ENCODE data around the gene HMX1. TPM values are rescaled to one million over a fixed set of nuclear protein-coding genes. Genes with fewer than 3 reads are reported as not detected.

HMX1 gene
- total RNA-seq, 4 donors from 2014 or later: 0.19 TPM; not detected in 3

DNA sequence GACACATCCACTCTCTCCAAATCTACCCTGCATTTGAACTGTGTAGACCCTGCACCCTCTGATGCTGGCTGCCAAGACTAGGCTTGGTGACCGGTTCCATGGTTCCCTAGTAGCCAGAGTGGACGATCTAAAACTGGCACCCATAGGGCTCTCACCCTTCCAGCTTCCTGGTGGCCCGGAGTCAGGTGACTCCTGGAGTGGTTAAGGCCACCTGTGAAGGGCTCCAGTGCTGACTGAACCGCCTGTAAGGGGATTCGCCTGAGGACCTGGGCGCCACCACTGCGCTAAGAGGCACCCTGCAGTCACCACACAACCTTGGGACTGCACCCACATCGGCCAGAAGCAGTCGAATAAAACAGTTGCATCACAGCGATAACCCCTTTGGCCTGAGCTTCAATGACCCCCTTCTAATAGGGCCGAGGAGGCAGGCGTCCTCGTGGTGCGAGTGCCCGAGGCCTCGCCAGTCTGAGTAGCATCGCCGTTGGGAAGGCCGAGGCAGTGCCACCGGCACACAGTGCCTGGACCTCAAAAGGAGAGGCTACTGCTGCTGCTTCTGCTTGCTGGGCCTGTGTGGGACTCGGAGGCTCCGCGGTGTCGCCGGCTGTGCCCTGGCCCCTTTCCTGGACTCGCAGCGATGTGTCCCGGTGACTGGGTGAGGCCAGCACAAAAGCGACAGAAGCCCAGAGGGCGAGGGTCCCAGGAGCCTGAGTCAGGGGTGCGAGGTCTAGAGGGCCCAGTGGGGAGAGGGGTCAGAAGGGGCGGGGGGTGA, 6.5 kb downstream of the HMX1 start:
- intact Hi-C loops (cut with DNase I): no loop called here
- WGBS, 2 donors: 27 to 40% methylated on average over 2 to 7 of the region's 32 CpGs

DNA sequence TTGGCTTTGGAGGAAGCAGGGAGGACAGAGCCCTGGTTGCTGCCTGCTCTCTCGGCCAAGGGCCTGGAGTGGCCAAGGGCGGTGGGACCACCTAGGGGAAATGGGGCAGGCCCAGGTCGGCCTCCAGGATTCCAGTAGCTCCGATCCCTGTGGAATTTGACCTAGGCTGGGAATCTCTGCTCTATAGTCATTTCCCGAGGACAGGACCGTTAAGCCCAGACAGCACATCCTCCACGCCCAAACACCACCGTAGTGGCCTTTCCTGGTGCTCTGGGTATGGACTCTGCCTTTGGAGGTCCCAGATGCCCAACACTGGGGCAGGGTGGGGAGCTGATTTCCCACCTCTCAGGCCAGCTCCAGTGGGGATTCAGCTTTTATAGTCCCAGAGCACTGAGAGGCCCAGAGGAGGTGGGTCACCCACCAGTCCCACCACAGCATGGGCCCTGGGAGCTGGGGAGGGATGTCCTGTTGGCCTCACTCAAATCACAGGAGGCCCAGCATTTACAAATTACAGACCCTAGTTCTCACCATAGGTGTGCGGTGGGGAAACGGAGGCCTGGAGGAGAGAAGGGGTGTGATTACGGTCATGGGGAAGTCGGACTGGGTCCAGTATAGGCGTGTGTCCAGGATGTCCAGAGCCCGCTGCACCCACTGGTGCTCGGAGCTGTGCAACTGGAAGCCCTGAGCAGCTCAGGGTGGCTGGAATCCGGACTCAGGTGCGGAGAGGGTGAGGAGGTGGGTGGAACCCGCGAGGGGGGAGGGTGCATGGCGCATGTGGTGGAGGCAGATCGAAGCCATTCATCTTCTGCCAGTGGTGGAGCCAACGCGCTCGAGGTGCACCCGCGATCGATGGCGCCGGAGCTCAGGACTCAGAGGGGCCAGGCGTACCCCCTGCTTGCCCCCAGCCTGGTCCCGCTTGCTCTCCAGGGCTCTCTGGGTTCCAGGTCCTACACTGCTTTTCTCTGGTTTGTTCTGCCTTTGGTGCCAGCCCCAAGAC, 7.7 kb downstream of the HMX1 start:
- no peaks in the 10 kb centered on the region for H3K9me3 ChIP-seq
- peaks cover 0 to 46% (median 16%) of the 10 kb centered on the region in 3 donors for H3K4me1 ChIP-seq
- WGBS, 2 donors: 15 to 23% methylated on average over 8 to 22 of the region's 31 CpGs
- TF ChIP-seq, protein P1, sequence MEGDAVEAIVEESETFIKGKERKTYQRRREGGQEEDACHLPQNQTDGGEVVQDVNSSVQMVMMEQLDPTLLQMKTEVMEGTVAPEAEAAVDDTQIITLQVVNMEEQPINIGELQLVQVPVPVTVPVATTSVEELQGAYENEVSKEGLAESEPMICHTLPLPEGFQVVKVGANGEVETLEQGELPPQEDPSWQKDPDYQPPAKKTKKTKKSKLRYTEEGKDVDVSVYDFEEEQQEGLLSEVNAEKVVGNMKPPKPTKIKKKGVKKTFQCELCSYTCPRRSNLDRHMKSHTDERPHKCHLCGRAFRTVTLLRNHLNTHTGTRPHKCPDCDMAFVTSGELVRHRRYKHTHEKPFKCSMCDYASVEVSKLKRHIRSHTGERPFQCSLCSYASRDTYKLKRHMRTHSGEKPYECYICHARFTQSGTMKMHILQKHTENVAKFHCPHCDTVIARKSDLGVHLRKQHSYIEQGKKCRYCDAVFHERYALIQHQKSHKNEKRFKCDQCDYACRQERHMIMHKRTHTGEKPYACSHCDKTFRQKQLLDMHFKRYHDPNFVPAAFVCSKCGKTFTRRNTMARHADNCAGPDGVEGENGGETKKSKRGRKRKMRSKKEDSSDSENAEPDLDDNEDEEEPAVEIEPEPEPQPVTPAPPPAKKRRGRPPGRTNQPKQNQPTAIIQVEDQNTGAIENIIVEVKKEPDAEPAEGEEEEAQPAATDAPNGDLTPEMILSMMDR (IDR thresholded peaks at IDR 0.05): no peak
- no peak for TF ChIP-seq POLR2A (IDR thresholded peaks at IDR 0.05)
- H3K36me3 ChIP-seq: no peaks in the 10 kb centered on the region
- peaks cover 29 to 100% (median 49%) of the 10 kb centered on the region in 4 donors for H3K27me3 ChIP-seq
- no peak overlapping the region for H3K27ac ChIP-seq
- intact Hi-C loops (cut with DNase I): no loop called here
- H3K4me3 ChIP-seq: no peak overlapping the region
- no peak for DNase-seq

More for the DNA sequence above, 6.5 kb downstream of the HMX1 start:
- no peak for DNase-seq
- Histone ChIP-seq H3K27me3 (peaks cover 25 to 100% (median 43%) of the 10 kb centered on the region in 4 donors), H3K36me3 (no peaks in the 10 kb centered on the region), H3K4me3 (no peak overlapping the region), H3K9me3 (no peaks in the 10 kb centered on the region), H3K27ac (no peak overlapping the region), H3K4me1 (peaks cover 0 to 42% (median 16%) of the 10 kb centered on the region in 3 donors)
- no peak for TF ChIP-seq POLR2A (IDR thresholded peaks at IDR 0.05)
- TF ChIP-seq, protein P1 (IDR thresholded peaks at IDR 0.05): no peak

DNA sequence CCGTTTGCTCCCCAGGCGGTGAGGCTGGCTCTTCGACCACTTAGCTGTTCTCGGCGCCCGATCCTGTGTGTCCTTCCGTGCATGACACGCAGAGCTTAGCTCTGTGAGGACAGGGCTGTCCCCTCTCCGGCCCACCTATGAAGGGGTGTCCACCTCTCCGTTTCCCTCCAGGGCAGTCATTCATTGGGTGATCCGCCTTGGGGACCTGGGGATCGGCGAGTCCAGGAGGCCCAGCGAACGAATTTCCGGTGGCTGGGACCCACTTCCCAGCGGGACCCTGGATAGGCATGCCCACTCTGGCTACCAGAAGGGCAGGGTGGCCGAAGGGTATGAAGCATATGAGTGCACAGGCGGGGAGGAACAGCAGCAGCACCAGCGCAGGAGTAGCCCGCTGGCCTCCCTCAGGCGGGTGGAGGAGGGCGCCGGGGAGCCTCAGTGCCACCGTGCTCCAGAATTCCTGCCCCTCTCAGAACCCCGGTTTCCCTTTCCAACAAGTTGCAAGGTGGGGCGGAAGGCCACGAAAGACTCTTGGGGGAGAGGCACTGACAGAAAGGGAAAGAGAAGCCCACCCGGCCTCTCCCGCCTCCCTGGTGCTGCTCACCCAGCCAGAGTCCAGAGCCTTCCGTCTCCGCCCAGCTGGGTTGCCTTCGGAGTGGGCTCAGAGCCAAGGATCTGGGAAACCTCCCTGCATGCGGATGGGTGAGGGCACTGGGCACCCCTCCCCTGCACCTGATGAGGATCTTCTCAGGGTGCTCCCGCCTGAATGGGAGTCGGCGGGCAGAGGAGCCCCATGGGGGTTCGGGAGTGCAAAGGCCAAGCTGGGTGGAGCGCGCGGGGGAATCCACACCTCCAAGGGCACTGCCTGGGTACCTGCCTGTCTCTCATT, 8.6 kb downstream of the HMX1 start:
- Histone ChIP-seq H3K4me1 (peaks cover 2 to 53% (median 22%) of the 10 kb centered on the region in 3 donors), H3K36me3 (no peaks in the 10 kb centered on the region), H3K27ac (no peak overlapping the region), H3K27me3 (peaks cover 29 to 100% (median 55%) of the 10 kb centered on the region in 4 donors), H3K4me3 (no peak overlapping the region), H3K9me3 (no peaks in the 10 kb centered on the region)
- WGBS, 2 donors: 6 to 12% methylated on average over 11 to 12 of the region's 41 CpGs
- intact Hi-C loops (cut with DNase I): no loop called here
- TF ChIP-seq POLR2A (IDR thresholded peaks at IDR 0.05): no peak
- TF ChIP-seq, protein P1 (IDR thresholded peaks at IDR 0.05): no peak
- no peak for DNase-seq

DNA sequence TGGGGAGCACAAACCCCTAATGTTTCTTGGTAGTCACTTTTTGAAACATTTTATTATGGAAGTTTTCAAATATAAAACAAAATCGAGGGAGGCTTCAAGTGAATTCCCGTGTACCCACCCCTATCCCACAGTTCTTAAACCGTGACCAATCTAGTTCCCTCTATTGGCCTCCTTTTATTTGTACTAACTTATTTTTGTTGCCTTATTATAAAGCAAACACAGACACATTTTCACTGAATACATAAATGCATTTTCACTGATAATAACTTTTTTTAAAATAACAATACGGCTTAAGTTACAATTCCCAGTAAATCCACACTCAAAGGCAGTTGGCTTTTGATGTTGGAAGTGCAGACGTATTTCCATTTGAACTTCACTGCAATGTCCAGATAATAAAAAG, 9.3 kb downstream of the HMX1 start:
- H3K4me3 ChIP-seq: no peak overlapping the region
- 10 to 12% methylated on average over 5 of the region's 5 CpGs for WGBS, 2 donors
- no peaks in the 10 kb centered on the region for H3K9me3 ChIP-seq

More for the DNA sequence above, 9.3 kb downstream of the HMX1 start:
- peaks cover 9 to 53% (median 23%) of the 10 kb centered on the region in 3 donors for H3K4me1 ChIP-seq
- H3K27me3 ChIP-seq: peaks cover 34 to 100% (median 61%) of the 10 kb centered on the region in 4 donors
- DNase-seq: no peak
- TF ChIP-seq, protein P1 (IDR thresholded peaks at IDR 0.05): no peak
- no peak for TF ChIP-seq POLR2A (IDR thresholded peaks at IDR 0.05)
- H3K27ac ChIP-seq: no peak overlapping the region
- no peaks in the 10 kb centered on the region for H3K36me3 ChIP-seq
- intact Hi-C loops (cut with DNase I): no loop called here
